GM18498 (cell line): ENCODE measurements around the gene SPON2.

Experiments used
- ATAC-seq: cut with Tn5 transposase; IDR thresholded peaks from one replicate; pipeline ENCODE4 v1.9.1; 2021; ENCODE audit warnings: mild to moderate bottlenecking, moderate library complexity; ENCODE audit not compliant: unreplicated experiment

Gene SPON2

DNA sequence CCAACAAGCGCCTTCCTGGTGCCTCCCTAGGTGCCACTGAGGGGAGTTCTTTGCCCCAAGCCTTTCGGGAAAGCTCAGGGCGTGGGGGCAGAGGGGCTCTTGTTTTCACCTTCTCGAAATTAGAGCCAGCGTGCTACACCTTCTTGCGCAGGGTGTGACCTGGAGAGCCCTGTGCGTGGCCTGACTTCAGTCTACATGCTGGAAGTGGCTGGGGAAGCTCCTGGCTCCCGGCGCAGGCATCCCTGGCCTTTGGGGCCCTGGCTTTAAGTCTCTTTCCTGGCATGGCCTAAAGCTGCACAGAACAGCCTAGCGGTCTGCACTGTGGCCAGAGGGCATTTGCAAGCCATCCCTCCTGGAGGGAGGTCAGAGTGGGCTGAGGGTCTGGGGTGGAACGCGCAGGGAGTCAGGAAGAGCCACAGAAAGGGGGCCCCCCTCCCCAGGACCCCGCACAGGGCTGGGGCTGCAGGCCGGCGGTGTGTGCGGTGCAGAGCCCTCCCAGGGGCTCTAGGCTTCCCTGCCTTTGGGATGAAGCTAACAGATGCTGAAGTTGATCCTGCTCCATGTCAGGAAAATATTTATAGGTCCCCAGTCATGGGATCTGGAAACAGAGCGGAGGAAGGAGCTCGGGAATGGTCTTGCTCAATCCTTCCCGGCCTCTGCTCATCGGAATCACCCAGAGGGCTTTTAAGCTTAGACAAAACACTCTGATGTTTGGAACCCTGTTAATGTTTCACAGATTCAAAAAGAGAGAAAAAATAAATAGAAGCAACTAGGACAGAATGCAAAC is 781 bp upstream of the SPON2 start:
- ATAC-seq = no peak

DNA sequence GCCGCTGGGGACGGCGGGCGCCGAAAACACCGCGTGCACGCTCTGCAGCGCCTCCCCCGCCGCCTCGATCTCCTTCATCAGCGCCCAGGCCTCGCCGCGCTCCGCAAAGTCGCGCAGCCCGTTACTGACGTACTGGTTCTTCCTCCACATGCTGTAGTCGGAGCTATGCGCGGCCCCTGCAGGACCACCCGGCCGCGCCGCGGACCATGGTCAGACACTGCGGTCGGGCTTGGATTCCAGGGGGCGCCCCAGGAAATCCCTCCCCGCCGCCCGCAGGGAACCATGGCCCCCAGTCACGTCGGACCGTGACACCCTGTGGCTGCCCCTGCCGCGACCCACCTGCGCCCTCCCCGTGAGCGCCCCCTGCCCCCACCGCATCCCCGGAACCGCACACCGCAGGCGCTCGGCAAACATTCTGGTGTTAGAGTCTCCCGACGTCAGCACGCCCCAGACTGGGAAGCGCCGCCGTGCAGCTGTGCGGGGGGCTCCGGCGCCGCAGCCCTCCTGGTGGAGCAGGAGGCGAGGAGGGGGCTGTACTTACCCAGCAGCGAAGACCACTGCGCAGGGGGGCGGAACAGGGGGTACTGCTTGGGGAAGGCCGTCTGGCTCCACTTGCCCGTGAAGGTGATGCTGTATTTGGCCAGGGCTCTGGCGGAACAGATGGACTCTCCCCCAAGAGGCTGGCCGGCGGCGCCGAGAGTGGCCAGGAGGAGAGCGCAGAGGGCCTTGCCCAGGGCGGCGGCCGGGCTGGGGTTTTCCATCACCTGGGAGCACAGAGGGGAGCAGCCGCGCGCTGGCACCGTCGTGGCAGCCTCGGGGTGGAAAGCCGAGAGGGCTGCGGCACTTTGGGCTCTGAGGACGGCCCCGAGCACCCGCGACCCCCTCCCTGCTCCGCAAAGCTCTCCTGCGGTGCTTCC is 814 bp downstream of the SPON2 start:
- ATAC-seq = no peak

DNA sequence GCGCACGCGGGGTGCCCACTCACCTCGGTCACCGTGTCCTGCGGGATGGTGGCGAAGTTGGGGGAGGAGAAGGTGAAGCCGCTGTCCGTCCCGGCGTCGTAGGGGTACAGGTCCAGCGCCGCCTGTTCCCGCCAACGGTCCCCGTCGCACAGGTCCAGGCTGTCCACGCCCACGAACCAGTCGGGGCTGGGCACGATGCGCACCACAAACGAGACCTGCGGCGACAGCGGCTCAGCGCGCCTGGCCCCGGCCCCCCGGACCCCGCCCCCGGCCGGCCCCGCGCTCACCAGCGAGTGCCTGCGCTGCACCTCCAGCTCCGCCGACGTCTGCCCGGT is 1.4 kb downstream of the SPON2 start:
- no peak for ATAC-seq

DNA sequence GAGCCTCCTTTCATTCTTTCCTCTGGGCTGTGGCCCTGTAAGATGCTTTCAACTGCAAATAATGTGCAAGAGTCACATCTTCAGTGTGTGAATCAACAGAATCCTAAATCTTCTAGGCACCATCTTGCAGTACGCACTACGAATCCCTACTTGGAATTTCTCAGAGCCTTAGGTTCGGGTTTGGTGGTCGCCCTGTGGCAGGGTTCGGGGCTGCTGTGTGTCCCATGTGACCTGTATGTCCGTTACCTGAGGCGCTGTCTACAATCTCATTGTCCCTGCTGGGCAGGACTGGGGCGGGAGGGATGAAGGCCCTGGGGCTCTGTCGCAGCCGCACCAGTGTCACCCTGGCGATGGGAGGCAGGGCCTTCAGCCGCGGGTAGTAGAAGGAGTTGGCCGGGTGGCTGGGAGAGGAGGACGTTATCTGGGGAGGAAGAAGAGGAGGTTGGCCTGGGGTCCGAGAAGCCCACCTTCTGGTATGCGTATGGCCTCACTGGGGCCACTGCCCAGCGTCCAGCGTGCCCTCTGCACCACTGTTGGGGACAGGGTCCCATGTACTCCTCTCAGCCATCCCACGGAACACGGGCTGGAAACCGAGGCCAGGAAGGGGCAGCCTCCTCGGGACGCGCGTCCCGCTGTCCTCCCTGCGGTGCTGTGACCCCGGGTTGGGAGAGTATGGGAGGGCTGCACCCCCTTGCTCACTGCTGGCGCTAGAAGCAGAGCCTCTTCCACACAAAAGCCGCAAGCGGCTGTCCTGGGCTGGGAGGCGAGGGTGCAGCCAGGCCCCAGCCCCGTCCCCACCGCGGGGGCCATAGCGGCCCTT is 2.0 kb downstream of the SPON2 start:
- no peak for ATAC-seq

DNA sequence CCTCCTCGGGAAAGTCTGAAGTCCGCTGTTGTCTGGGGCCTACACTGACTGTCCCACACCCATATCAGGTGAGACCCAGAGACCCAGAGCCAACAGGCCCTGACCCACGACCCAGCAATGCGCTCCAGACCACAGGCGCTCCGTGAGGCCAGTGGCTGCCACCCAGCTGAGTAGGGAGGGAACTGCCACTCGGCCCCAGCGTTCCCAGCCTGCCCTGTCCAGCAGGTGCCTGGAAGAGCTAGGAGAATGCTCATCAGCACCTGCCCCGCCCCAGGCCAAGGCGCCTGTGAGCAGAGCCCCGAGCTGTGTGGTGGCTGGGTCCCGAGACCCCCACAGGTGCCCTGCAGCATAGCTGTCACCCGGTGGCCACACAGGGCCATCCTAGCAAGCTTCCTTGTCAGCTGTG is 2.7 kb downstream of the SPON2 start:
- no peak for ATAC-seq

DNA sequence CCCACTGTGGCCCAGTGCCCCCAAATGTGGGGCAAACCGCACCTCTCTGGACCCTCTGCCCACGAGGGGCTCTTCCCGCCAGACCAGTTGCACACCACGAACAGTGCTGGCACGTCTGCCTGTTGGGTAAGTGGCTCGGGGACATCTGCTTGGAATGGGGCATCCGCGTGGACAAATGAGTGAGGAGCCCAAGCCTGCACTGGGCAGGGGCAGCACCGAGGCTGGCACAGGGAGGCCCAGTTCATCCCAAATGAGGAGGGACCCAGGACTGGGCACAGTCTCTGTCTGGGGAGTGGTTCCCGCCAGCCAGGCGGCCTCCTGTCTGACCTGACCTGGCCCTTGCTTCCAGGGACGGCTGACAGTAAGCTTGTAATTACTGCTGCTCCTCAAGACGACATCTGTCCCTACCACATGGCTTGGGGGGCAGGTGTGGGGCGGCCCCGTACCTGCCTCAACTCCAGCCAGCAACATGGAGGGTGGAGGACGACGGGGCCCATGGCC is 3.2 kb downstream of the SPON2 start:
- ATAC-seq = no peak

DNA sequence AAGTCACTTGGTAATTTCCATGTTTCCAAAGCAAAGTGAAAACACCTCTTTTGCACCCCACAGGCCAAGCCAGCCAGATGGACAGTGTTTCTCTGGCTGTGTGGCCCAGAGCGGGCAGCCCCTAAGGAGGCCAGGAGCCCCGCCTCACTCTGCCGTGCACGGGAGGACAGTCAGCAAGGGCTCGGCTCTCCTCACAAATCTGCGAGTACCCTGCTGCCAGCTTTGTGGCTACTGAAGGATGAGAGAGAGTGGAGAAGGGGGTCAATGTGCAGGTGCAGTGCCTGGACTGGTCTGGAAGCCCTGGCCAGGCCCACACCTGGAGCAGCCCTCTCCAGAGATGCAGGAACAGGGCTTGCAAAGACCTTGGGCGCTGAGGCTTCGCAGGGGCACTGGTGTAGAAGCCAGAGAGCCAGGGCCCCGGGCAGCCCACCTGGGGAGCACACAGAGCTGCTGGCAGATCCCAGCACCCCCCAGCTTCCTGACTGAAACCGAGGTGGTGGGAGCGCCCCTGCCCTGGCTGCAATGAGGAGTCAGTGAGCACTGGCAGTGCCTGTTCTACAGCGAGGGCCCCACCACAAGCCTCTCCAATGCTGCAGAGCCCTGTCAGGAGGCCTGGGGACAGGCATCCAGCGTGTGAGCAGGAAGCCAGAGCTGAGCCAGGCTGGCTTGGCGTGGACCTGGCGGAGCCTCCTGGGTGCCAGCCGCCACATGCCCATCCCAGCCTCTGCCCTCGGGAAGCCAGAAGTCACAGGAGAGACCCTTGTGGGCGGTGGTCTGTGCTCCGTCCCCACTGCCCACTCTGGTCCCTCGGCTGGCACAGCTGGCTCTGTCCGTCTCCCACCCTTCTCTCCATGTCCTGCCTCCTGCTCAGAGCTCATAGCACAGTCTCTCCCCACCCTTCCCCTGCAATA is 3.9 kb downstream of the SPON2 start:
- ATAC-seq = no peak

DNA sequence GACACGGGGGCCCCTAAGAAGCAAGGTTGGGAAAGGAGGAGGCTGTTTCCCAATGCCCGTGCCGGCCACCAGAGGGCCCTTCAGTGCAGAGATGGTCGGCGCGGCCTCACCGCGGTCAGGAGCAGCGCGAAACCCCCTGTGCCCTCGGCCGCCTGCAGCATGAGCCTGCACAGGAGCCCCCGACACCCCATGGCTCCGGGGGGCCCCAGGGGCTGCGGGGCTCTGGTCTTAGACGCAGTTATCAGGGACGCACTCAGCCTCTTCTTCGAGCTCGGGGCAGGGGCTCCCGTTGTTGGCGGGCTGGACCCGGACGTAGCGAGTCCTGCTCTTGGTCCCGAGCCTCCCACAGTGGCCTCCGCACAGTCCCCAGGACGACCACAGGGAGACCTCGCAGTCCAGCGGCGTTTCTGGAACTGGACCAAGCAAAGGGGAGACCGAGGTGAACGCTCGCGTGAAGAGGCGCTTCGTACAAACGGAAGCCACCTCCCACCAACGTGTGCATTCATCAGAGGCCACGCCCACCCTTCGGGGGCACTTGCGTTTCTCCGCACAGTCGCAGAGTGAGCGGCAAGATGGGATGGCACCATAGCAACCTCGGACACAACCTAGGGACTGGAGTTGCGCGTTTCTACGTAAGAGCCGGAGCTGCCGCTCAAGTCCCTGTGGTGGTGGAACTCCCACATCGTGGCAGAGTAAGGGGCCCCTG is 5.0 kb downstream of the SPON2 start:
- peak; percentile 82 for ATAC-seq

DNA sequence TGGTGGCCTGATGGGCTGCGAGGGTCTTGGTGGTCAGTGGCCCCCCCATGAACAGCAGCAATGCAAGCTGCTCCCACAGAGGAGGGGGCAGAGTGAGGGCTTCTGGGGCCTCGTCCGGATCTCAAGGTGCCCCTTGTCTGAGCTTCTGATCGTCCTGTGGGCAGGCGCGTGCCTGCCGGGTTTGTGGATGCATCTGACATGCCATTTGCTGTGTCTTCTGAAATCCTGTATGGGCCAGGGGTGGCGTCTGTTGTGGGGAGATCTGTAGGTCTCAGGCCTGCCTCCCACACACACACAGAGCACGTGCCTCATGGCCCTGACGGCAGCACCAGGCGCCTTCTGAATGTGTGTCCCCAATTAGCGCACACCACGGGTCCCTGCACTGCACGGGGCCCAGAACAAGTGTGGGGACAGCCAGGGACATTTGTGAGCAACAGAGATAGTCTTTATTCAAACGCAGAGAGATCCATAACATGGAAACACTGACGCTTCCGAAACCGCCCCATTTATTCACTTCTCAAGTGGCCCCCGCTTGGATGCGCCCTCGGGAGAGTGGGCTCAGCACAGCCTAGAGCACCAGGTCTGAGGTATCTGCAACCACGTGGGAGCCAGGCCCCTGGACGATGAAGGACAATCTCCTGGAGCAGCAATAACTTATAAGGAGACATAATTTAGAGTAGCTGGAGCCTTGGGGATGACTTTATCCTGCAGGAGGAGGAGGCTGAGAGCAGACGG is 5.7 kb downstream of the SPON2 start:
- peak; percentile 2 for ATAC-seq

DNA sequence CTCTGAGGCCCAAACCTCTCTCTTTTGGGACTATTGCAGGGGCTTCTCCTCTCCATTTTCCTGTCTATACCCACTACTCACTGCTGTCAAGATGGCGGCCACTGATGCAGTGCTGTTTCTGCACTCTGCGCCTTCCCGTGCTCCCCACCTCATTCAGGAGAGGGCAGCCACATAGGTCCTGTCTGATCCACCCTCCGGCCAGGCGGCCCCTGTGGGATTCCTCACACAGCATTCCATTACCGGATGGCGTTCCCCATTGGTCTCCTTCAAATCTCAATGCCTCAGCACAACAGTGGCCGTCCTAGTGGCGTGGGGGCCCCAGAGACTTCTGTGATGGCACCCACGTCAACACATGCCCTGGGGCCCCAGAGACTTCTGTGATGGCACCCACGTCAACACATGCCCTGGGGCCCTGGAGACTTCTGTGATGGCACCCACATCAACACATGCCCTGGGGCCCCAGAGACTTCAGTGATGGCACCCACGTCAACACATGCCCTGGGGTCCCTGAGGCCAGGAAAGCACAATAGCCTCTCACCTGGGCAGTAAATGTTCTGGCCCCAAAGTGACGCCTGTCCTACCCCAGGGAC is 7.3 kb downstream of the SPON2 start:
- no peak for ATAC-seq

DNA sequence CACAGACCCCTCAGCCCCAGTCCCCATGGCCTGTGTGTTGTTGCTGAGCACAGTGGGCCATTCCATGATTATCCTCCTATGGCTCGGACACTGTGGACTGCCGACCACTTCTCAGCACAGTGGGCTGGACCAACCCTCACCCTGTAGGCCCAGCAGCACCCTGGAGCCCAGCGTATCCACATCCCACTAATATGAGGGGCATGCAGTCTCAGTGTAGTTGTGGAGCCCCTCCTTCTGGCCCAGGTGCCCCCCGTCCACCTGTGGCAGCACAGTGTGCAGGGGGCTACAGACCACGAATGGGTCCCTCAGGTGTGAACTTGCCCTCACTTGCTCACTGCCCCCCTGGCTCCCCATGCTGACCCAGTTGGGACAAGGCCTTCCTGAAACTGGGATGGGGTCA is 7.9 kb downstream of the SPON2 start:
- ATAC-seq = no peak

DNA sequence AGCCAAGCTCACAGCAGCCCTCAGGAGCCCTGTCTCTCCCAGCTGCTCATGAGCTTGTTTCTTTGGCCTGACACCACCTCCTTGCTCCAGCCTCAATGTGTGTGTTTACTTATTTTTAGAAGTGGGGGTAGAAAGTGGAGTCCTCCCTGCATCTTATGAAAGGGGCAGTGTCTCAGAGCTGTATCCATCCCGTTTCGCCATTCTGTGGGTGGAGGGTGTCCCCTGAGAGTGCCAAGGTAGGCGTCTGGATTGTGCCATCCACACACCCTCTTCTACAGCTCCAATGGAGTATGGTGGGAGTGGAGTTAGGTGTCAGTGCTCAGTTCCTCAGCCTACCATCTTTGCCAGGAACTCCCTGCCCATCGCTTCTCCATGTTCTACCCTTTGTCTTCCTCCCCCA is 8.3 kb downstream of the SPON2 start:
- no peak for ATAC-seq

DNA sequence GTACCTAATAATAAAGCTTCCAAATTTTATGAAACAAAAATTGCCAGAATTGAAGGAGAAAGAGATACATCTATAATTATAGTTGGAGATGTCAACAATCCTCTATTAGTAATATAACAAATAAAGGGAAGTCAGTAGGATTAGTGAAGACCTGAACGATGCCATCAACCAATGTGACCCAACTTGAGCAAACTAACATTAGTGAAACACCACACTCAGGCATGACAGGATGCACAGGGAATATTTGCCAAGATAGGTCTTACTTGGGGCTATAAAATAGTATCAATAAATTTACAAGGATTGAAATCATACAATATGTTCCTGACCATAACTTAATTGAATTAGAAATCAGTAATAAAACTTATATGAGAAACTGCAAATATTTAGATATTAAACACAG is 12.0 kb downstream of the SPON2 start:
- ATAC-seq = no peak

DNA sequence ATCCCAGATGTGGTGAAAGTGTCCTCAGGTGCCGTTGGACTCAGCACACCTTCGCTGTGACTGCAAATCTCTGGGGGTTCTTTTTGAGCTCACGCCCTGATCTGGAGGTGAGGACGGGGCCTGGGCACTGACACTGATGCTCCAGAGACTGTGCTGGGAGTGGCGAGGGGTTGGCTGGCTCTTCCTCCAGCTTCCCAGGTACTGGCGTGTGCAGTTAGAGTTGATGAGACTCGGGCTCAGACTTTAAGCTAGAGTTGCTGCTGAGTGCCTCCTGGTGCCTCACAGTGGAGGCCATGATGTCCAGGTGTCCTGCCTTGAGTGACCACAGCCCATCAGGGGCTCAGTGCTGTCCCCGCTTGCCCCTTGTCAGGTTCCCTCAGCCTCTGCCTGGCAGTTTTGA is 16.3 kb downstream of the SPON2 start:
- ATAC-seq = no peak

DNA sequence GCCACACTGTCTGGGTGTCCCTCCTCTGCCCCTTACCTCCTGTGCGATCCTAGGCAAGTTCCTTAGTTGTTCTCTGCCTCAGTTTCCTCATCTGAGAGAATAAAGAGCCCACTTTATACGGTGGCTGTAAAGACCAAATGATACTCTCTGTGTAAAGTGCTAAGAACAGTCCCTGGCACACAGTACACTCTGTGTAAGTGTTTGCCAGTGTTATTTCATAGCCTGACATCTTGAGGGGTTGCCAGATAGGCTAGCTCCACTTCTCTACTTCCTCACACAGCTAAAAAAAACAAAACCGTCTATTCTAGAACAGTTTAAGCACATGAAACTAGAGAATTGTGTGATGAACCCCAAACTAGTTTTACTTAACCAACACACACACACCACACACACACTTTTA is 17.1 kb downstream of the SPON2 start:
- ATAC-seq = no peak

DNA sequence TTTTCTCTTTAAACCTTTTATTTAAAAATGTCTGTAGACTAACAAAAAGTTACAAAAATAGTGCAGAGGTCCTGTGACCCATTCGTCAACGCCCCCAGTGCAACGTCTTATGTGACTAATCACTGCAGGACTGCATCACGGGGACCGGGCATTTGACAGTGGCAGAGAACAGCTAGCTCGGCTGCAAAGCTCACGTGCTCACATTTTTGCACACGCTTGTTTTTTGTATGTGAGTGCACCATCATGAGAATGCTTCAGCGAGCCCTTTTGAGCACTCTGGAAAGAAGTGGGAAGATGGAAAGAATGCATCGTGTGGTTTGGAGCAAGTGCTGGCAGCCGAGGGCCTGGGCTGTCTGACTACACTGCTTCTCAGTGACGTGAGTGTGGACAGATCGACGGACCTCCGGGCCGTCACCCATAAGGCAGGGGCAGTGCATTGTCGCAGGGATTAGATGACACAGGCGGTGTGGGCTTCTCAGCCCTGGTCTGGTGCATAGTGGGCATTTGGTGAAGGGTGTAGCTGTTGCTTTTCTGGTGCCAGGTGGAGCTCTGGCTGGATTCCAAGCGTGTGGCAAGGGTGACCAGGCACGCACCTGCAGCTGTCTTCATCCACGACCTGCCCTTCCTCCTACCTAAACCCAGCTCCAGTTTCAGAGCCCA is 17.7 kb downstream of the SPON2 start:
- no peak for ATAC-seq

DNA sequence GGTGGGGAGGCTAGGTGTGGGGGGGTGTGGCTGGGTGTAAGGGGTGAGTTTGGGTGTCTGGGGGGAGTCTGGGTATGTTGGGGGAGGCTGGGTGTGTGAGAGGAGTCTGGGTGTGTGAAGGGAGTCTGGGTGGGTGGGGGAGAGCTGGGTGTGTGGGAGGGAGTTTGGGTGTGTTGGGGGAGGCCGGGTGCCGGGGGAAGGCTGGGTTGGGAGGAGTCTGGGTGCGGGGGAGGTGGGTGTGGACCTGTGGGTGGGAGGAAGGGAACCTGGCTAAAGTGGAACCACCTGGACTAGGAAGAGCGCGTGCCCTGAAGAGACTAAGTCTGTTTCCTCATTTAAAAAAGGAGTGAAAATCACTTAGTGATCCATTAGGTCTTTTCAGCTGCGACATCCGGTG is 18.3 kb downstream of the SPON2 start:
- ATAC-seq = no peak

DNA sequence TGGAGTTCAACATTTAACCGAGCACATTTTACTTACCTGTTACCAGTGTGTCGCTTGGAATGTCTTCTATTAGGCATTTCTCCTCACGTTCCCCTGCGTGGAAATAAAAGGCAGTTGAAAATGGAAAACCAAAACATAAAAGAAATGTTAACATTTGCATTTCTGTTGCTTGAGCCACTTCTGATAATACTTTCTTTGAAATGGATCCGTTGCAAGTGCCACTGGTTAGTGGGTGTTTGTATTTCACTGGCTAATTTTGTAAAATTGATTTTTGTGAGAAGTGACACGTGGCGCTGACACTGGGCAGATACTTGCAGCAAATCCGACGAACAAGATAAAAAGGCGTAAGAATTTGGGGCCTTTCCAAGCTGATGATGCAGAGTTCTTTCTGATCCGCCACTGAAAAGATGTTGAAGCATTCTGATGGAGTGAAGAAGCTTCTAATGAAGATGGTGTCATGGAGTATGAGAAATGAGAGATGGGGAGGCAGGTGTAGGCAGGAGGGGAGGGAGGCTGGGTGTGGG is 18.8 kb downstream of the SPON2 start:
- no peak for ATAC-seq
